Neural cell (in vitro differentiated cells): Measurements from ENCODE around the gene CFI. TPM values are rescaled to one million over a fixed set of nuclear protein-coding genes. Genes with fewer than 3 reads are reported as not detected.

Source experiments
- H2AFZ ChIP-seq: fragments of 200-600, 300-800 bp; sonication (generic), shearing (Covaris generic); 2 replicates; pipeline ENCODE4 v1.6.0; 2014; ENCODE audit warnings: low read depth, mild to moderate bottlenecking, antibody characterized with exemption, low read length, moderate library complexity
- H3F3A ChIP-seq: fragments of 200-600 bp; shearing (Covaris generic); 2 replicates; pipeline ENCODE4 v1.6.1; 2016; ENCODE audit warnings: mild to moderate bottlenecking, moderate library complexity, mixed read lengths, antibody characterized with exemption, low read length; ENCODE audit not compliant: insufficient read depth, poor library complexity, severe bottlenecking
- H3K27ac ChIP-seq: fragments of 200-600, 300-800 bp; sonication (generic), shearing (Covaris generic); 2 replicates; pipeline ENCODE4 v1.5.1; 2014; ENCODE audit warnings: mild to moderate bottlenecking, low read length, moderate library complexity
- H3K27me3 ChIP-seq: fragments of 300-800, 200-600 bp; sonication (generic), shearing (Covaris generic); 2 replicates; pipeline ENCODE4 v1.6.0; 2014; ENCODE audit warnings: mild to moderate bottlenecking, low read depth, low read length, moderate library complexity; ENCODE audit not compliant: insufficient read depth
- H3K36me3 ChIP-seq: fragments of 300-800, 200-600 bp; sonication (generic), shearing (Covaris generic); 2 replicates; pipeline ENCODE4 v1.5.1; 2014; ENCODE audit warnings: mild to moderate bottlenecking, antibody characterized with exemption, low read length, moderate library complexity; ENCODE audit not compliant: insufficient read depth
- H3K4me2 ChIP-seq: fragments of 300-800, 200-600 bp; sonication (generic), shearing (Covaris generic); 2 replicates; pipeline ENCODE4 v1.6.0; 2014; ENCODE audit warnings: mild to moderate bottlenecking, low read length
- H3K4me3 ChIP-seq: fragments of 300-800, 200-600 bp; sonication (generic), shearing (Covaris generic); 2 replicates; pipeline ENCODE4 v1.5.1; 2014; ENCODE audit warnings: mild to moderate bottlenecking, low read length, moderate library complexity
- H3K79me2 ChIP-seq: fragments of 200-600 bp; shearing (Covaris generic); replicated peaks from 2 replicates; pipeline ENCODE4 v1.6.0; 2014; ENCODE audit warnings: mild to moderate bottlenecking, low read length, moderate library complexity; ENCODE audit not compliant: insufficient read depth
- H3K9ac ChIP-seq: fragments of 300-800, 200-600 bp; sonication (generic), shearing (Covaris generic); 2 replicates; pipeline ENCODE4 v1.6.1; 2016; ENCODE audit warnings: mild to moderate bottlenecking, low read length, mixed read lengths
- H3K9me2 ChIP-seq: fragments of 200-600 bp; shearing (Covaris generic); 2 replicates; pipeline ENCODE4 v1.6.1; 2016; ENCODE audit warnings: mild to moderate bottlenecking, low read length, mixed read lengths; ENCODE audit not compliant: insufficient read depth
- H3K9me3 ChIP-seq: fragments of 200-600, 300-800 bp; sonication (generic), shearing (Covaris generic); 2 replicates; pipeline ENCODE4 v1.6.1; 2016; ENCODE audit warnings: mild to moderate bottlenecking, mixed run types, low read length, moderate library complexity, mixed read lengths
- H4K20me1 ChIP-seq: fragments of 200-600 bp; shearing (Covaris generic); 2 replicates; pipeline ENCODE4 v1.6.1; 2016; ENCODE audit warnings: mild to moderate bottlenecking, mixed run types; ENCODE audit not compliant: insufficient read depth
- CTCF ChIP-seq: fragments of 450-650 bp; IDR thresholded peaks from 2 replicates; pipeline ENCODE4 v1.5.1; 2014; ENCODE audit warnings: antibody characterized with exemption, mild to moderate bottlenecking, moderate library complexity; ENCODE audit not compliant: poor library complexity, severe bottlenecking
- EP300 ChIP-seq: fragments of 450-650 bp; conservative IDR thresholded peaks from 2 replicates; pipeline ENCODE4 v1.6.1; 2014; ENCODE audit warnings: antibody characterized with exemption, mild to moderate bottlenecking, moderate library complexity; ENCODE audit not compliant: poor library complexity, severe bottlenecking
- EZH2 ChIP-seq: fragments of 200-600, 300-800 bp; shearing (Covaris generic), sonication (generic); IDR thresholded peaks from 2 replicates; pipeline ENCODE4 v1.6.1; 2014; ENCODE audit warnings: antibody characterized with exemption, low read length, borderline replicate concordance, mild to moderate bottlenecking; ENCODE audit not compliant: insufficient read depth, poor library complexity, severe bottlenecking
- MXI1 ChIP-seq: fragments of 450-650 bp; conservative IDR thresholded peaks from 2 replicates; pipeline ENCODE4 v1.6.1; 2014; ENCODE audit warnings: antibody characterized with exemption, mild to moderate bottlenecking; ENCODE audit not compliant: poor library complexity, severe bottlenecking
- POLR2AphosphoS5 ChIP-seq: IDR thresholded peaks from 2 replicates; pipeline ENCODE4 v1.6.1; 2012
- RAD21 ChIP-seq: fragments of 450-650 bp; conservative IDR thresholded peaks from 2 replicates; pipeline ENCODE4 v1.6.1; 2014; ENCODE audit warnings: antibody characterized with exemption, mild to moderate bottlenecking, moderate library complexity
- REST ChIP-seq: IDR thresholded peaks from 2 replicates; pipeline ENCODE4 v1.6.1; 2012; ENCODE audit warnings: borderline replicate concordance
- SMC3 ChIP-seq: fragments of 450-650 bp; conservative IDR thresholded peaks from 2 replicates; pipeline ENCODE4 v1.6.1; 2014; ENCODE audit warnings: antibody characterized with exemption, mild to moderate bottlenecking, moderate library complexity; ENCODE audit not compliant: poor library complexity
- TAF1 ChIP-seq: IDR thresholded peaks from 2 replicates; pipeline ENCODE4 v1.6.1; 2012; ENCODE audit warnings: low read depth
- polyA plus RNA-seq: library from polyadenylated mRNA; depleted of rRNA; stranded (reverse); fragments of >200 nt; gene quantifications from 2 replicates; pipeline ENCODE4 v1.2.3, GENCODE V29; 2014

The CFI gene
- polyA plus RNA-seq, 1 donor from 2014 or later, result not detected

- H3K79me2 ChIP-seq, result no peaks in the 10 kb centered on the region
- no peaks in the 10 kb centered on the region for H3K27me3 ChIP-seq
- no peak overlapping the region for H3K9ac ChIP-seq
- no peak for TF ChIP-seq REST
- TF ChIP-seq RAD21, result no peak
- no peak for TF ChIP-seq CTCF
- no peak for TF ChIP-seq SMC3
- TF ChIP-seq EP300, result no peak
- TF ChIP-seq MXI1, result no peak
- TF ChIP-seq EZH2, result no peak
- TF ChIP-seq TAF1, result no peak
- no peak for TF ChIP-seq POLR2AphosphoS5
- no peaks in the 10 kb centered on the region for H3K9me2 ChIP-seq
- no peak overlapping the region for H3K27ac ChIP-seq
- H2AFZ ChIP-seq, result no peak overlapping the region
- no peaks in the 10 kb centered on the region for H3F3A ChIP-seq
- H3K9me3 ChIP-seq, result no peaks in the 10 kb centered on the region
- no peak overlapping the region for H3K4me2 ChIP-seq
- H3K36me3 ChIP-seq, result no peaks in the 10 kb centered on the region
- no peak overlapping the region for H3K4me3 ChIP-seq
- H4K20me1 ChIP-seq, result no peaks in the 10 kb centered on the region
Observed at GRCh38 chr4:109764376-109764775, 37.4 kb downstream of the CFI start.

- H3K9ac ChIP-seq, result no peak overlapping the region
- H3K27ac ChIP-seq, result no peak overlapping the region
- no peaks in the 10 kb centered on the region for H3K79me2 ChIP-seq
- H3K9me3 ChIP-seq, result no peaks in the 10 kb centered on the region
- no peaks in the 10 kb centered on the region for H4K20me1 ChIP-seq
- TF ChIP-seq RAD21 (no peak), EP300 (no peak), SMC3 (no peak), EZH2 (no peak)
- no peaks in the 10 kb centered on the region for H3K36me3 ChIP-seq
- no peak overlapping the region for H3K4me2 ChIP-seq
- H2AFZ ChIP-seq, result no peak overlapping the region
- H3K4me3 ChIP-seq, result no peak overlapping the region
- no peaks in the 10 kb centered on the region for H3F3A ChIP-seq
- H3K9me2 ChIP-seq, result no peaks in the 10 kb centered on the region
- H3K27me3 ChIP-seq, result no peaks in the 10 kb centered on the region
Observed at GRCh38 chr4:109760682-109761081, 41.1 kb downstream of the CFI start.
